ENCODE data around the gene UQCR10.
A peak's percentile ranks its signal among the peaks of the same experiment; 100 is the strongest.

The UQCR10 gene

DNA sequence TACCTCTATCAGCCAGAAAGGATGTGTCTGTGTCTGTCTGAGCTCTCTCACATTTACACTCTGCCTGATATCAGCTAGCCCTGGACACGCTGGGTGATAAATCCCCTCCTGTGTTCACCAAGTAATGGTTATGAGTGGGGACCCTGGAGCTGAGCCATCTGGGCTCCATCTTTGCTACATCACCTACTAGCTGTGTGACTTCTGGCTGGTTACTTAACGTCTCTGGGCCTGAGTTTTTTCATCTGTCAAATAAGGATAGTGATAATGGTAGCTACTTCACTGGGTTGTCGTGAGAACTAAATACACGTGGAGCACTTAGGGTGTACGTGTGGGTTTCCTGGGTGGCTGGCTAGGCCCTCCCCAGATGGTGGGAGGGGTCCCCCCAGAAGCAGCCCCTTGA lies 22.9 kb downstream of the UQCR10 start:
- H3K27ac Mint-ChIP-seq, result no peak overlapping the region
- H3K4me3 Mint-ChIP-seq, result no peak overlapping the region

GRCh38 chr22:29793396-29793795 lies 26.2 kb downstream of the UQCR10 start:
- Mint-ChIP-seq H3K4me3 (no peak overlapping the region), H3K4me1 (ENCODE audit: low read depth) (peaks cover 3% of the 10 kb centered on the region), H3K27me3 (no peaks in the 10 kb centered on the region), H3K36me3 (ENCODE audit: low read depth) (peaks cover 49% of the 10 kb centered on the region), H3K9me3 (no peaks in the 10 kb centered on the region), H3K27ac (no peak overlapping the region)

More for the DNA sequence above, 22.9 kb downstream of the UQCR10 start:
- Mint-ChIP-seq H3K9me3 (no peaks in the 10 kb centered on the region), H3K4me1 (ENCODE audit: low read depth) (no peaks in the 10 kb centered on the region), H3K27me3 (no peaks in the 10 kb centered on the region), H3K36me3 (ENCODE audit: low read depth) (peaks cover 38% of the 10 kb centered on the region)

GRCh38 chr22:29795663-29796062 lies 28.5 kb downstream of the UQCR10 start:
- H3K9me3 Mint-ChIP-seq, result no peaks in the 10 kb centered on the region
- no peaks in the 10 kb centered on the region for H3K27me3 Mint-ChIP-seq
- peaks cover 47% of the 10 kb centered on the region for H3K36me3 Mint-ChIP-seq (ENCODE audit: low read depth)
- no peak overlapping the region for H3K4me3 Mint-ChIP-seq
- H3K27ac Mint-ChIP-seq, result no peak overlapping the region
- H3K4me1 Mint-ChIP-seq (ENCODE audit: low read depth), result peaks cover 8% of the 10 kb centered on the region

DNA sequence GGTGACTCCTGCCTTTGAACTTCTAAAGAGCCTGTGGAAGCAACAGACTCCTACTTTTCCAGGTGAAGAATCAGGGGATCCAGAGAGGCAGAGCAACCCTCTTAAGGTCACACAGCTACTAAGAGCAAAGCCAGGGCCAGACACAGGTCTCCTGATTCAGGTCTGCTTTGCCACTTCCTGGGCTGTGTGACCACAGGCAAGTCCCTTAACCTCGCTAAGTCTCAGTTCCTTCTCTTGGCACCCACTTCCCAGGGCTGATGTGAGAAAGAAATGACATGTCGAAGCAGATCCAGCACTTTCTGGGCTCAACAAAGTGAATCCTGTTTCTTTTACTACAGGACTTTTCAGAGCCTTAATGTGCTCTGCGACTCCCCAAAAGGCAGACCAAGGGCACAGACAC lies 30.2 kb downstream of the UQCR10 start:
- Mint-ChIP-seq H3K9me3 (no peaks in the 10 kb centered on the region), H3K36me3 (ENCODE audit: low read depth) (peaks cover 53% of the 10 kb centered on the region), H3K4me3 (no peak overlapping the region)

DNA sequence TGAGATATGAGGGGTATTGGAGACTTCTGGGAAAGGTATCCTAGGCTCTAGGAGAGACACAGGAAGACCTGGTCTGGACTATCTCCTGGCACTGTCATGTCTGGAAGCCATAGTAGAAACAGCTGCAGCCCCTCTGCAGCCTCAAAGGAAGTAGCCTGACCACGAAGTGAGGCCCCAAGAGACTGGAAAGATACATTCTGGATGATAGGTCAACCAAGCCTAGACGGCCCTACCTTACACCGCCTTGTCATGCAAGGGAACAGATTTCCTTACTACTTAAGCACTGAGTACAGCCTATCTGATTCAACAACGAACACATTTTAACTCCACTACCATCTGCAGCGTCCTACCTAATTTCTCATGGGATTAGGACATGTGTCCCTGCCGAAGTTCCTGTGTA lies 31.1 kb downstream of the UQCR10 start:
- H3K36me3 Mint-ChIP-seq (ENCODE audit: low read depth), result peaks cover 48% of the 10 kb centered on the region
- H3K27me3 Mint-ChIP-seq, result no peaks in the 10 kb centered on the region
- peaks cover 8% of the 10 kb centered on the region for H3K4me1 Mint-ChIP-seq (ENCODE audit: low read depth)
- peak overlapping the region; percentile 28 for H3K27ac Mint-ChIP-seq
- H3K4me3 Mint-ChIP-seq, result no peak overlapping the region
- no peaks in the 10 kb centered on the region for H3K9me3 Mint-ChIP-seq

More for the DNA sequence above, 30.2 kb downstream of the UQCR10 start:
- Mint-ChIP-seq H3K27ac (no peak overlapping the region), H3K4me1 (ENCODE audit: low read depth) (peaks cover 8% of the 10 kb centered on the region), H3K27me3 (no peaks in the 10 kb centered on the region)

DNA sequence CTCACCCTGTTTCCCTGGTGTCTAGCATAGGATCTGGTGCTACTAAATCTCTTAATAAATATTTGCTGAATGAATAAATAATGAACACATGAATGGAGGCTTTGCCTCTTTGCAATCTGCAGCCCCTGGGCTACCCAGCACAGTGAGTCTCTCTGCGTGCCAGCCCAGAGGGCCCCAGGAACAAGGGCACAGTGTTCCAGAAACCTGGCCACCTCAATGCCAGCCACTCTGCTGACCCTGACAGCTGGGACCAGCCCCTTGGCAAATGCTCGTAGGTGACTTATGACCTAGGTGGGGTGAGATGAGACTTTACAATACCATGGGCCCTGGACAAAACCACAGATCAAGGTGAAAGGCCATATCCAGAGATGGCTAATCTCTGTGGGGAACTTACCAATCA lies 31.6 kb downstream of the UQCR10 start:
- Mint-ChIP-seq H3K4me1 (ENCODE audit: low read depth) (peaks cover 8% of the 10 kb centered on the region), H3K27ac (peak overlapping the region; percentile 28), H3K9me3 (no peaks in the 10 kb centered on the region), H3K36me3 (ENCODE audit: low read depth) (peaks cover 51% of the 10 kb centered on the region), H3K27me3 (no peaks in the 10 kb centered on the region), H3K4me3 (no peak overlapping the region)

DNA sequence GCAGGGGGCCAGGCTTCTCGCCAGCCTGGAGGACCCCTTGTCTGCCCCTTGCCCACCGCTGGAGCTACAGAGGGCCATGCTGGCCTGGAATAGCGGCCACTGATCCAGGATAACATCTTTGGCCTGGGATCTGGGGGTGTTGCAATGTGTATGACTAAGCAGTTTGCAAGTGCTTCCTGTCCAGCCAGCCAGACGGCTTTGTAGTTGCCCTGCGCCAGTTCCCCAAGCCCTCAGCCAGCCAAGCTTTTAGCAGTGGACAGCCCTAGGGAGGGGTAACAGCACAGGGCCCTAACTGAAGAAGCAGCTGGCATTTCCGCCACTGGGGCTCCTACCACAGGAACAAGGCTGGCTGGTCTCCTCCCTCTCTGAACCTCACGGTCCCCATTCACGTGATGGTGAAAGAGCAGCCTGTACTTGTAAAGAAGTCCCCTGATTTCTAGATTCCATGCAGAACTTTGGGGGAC lies 32.1 kb downstream of the UQCR10 start:
- no peak overlapping the region for H3K4me3 Mint-ChIP-seq
- H3K4me1 Mint-ChIP-seq (ENCODE audit: low read depth), result peaks cover 8% of the 10 kb centered on the region
- H3K27me3 Mint-ChIP-seq, result no peaks in the 10 kb centered on the region
- H3K36me3 Mint-ChIP-seq (ENCODE audit: low read depth), result peaks cover 51% of the 10 kb centered on the region
- no peaks in the 10 kb centered on the region for H3K9me3 Mint-ChIP-seq
- H3K27ac Mint-ChIP-seq, result peak overlapping the region; percentile 28

GRCh38 chr22:29801153-29801552 lies 34.0 kb downstream of the UQCR10 start:
- Mint-ChIP-seq H3K9me3 (no peaks in the 10 kb centered on the region), H3K36me3 (ENCODE audit: low read depth) (peaks cover 47% of the 10 kb centered on the region), H3K27me3 (no peaks in the 10 kb centered on the region), H3K4me3 (no peak overlapping the region), H3K4me1 (ENCODE audit: low read depth) (peaks cover 8% of the 10 kb centered on the region), H3K27ac (no peak overlapping the region)

DNA sequence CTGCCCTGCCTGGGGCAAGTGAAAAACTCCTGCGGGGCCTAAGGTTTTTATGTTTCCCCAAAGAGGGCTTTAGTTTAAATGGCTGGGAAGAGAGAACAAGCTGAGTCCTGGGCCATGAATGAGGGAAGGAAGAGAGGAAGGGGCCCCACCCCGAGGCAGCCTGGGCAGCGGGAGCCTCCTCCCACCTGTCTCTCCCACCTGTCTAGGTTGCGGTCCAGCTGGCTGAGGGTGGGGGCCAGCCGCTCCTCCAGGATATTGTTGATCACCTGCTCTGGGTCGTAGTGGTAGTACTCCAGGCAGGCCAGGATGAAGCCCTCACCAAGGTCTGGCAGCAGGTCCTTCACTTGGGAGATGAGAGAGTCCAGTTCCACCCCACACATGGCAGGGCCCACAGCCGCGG lies 34.6 kb downstream of the UQCR10 start:
- no peak overlapping the region for H3K27ac Mint-ChIP-seq
- peaks cover 47% of the 10 kb centered on the region for H3K36me3 Mint-ChIP-seq (ENCODE audit: low read depth)
- no peak overlapping the region for H3K4me3 Mint-ChIP-seq
- H3K27me3 Mint-ChIP-seq, result no peaks in the 10 kb centered on the region
- H3K9me3 Mint-ChIP-seq, result no peaks in the 10 kb centered on the region
- H3K4me1 Mint-ChIP-seq (ENCODE audit: low read depth), result peaks cover 8% of the 10 kb centered on the region

DNA sequence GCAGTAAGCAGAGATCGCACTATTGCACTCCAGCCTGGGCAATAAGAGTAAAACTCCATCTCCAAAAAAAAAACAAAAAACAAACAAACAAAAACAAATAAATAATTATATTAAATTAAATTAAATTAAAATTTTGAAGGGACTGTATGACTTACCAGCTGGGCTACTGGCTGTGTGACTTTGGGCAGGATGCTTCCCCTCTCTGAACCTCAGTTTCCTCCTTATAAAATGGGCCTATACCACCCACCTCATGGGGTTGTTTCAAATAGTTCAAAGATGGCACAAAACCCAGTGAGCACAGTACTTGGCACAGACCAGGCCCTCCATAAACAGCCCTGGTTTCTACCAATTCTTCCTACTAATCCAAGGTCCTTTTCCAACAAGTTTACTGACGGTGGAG lies 36.0 kb downstream of the UQCR10 start:
- Mint-ChIP-seq H3K4me3 (no peak overlapping the region), H3K27me3 (no peaks in the 10 kb centered on the region), H3K27ac (no peak overlapping the region), H3K36me3 (ENCODE audit: low read depth) (peaks cover 53% of the 10 kb centered on the region), H3K4me1 (ENCODE audit: low read depth) (peaks cover 7% of the 10 kb centered on the region), H3K9me3 (no peaks in the 10 kb centered on the region)

DNA sequence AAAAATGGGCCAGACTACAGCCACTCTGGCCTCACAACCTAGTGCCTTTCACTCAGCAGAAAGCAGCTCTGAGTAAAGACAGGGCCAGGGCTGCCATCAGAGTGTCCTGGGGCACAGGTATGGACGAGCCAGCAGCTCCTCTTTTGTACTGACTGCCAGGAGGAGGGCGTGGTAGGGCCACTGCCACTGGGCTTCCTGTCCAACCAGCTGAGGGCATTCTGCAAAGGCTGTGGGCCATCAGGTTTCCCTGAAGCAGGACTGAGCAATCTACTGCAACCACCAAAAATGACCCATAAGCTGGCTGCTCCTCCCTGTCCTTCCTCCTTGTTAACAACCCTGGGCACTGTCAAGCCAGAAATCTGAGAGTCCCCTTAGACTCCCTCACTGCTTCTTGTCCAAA lies 37.8 kb downstream of the UQCR10 start:
- Mint-ChIP-seq H3K4me3 (no peak overlapping the region), H3K27me3 (no peaks in the 10 kb centered on the region), H3K36me3 (ENCODE audit: low read depth) (peaks cover 52% of the 10 kb centered on the region), H3K9me3 (no peaks in the 10 kb centered on the region), H3K27ac (no peak overlapping the region), H3K4me1 (ENCODE audit: low read depth) (no peaks in the 10 kb centered on the region)

GRCh38 chr22:29806196-29806595 lies 39.0 kb downstream of the UQCR10 start:
- Mint-ChIP-seq H3K36me3 (ENCODE audit: low read depth) (peaks cover 49% of the 10 kb centered on the region), H3K27ac (no peak overlapping the region), H3K9me3 (no peaks in the 10 kb centered on the region), H3K4me3 (no peak overlapping the region), H3K27me3 (no peaks in the 10 kb centered on the region), H3K4me1 (ENCODE audit: low read depth) (no peaks in the 10 kb centered on the region)

DNA sequence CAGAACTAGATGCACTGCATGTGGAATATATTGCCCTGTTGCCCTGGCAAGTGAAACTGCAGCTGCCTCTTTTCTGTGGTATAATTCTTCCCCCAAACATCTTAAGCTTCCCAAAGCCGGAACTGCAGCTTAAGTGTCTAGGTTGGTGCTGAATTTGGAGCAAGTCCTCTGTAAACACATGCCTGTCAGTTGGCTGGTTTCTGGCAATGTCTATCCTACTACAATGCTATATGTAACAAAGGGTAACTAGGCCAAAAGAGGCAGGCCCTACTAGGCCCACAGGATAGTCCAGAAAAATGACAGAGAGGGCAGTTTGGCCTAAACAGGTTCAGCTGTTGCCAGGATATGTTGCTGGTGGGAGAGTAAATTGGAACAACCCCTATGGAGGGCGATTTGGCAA lies 43.0 kb downstream of the UQCR10 start:
- Mint-ChIP-seq H3K9me3 (no peaks in the 10 kb centered on the region), H3K27ac (peak overlapping the region; percentile 10), H3K4me3 (no peak overlapping the region), H3K4me1 (ENCODE audit: low read depth) (no peaks in the 10 kb centered on the region), H3K36me3 (ENCODE audit: low read depth) (peaks cover 74% of the 10 kb centered on the region), H3K27me3 (no peaks in the 10 kb centered on the region)

GRCh38 chr22:29811377-29811776 lies 44.2 kb downstream of the UQCR10 start:
- Mint-ChIP-seq H3K36me3 (ENCODE audit: low read depth) (peaks cover 70% of the 10 kb centered on the region), H3K9me3 (no peaks in the 10 kb centered on the region), H3K4me3 (no peak overlapping the region), H3K27ac (no peak overlapping the region), H3K4me1 (ENCODE audit: low read depth) (no peaks in the 10 kb centered on the region), H3K27me3 (no peaks in the 10 kb centered on the region)

- Mint-ChIP-seq H3K27me3 (no peaks in the 10 kb centered on the region), H3K36me3 (ENCODE audit: low read depth) (peaks cover 59% of the 10 kb centered on the region), H3K27ac (no peak overlapping the region), H3K4me3 (no peak overlapping the region), H3K9me3 (no peaks in the 10 kb centered on the region), H3K4me1 (ENCODE audit: low read depth) (no peaks in the 10 kb centered on the region)
Measured at GRCh38 chr22:29813126-29813525, 46.0 kb downstream of the UQCR10 start.

DNA sequence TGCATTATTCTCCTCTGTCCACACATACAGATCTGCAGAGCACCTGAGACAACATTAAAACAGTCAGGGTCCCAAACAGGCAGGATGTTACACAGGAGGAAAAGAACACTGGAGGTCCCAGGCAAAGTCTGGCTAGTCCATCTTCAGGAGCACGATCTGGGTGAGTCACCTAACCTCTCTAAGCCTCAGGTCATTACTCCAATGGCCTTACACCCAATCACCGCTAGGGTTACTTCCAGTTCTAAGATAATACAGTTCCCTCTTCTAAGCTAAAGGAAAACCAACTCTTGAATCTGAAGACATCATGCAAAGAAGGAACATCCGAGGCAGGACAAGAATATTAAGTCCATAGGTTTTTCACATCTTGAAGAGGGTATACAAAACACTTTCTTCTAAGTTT lies 46.4 kb downstream of the UQCR10 start:
- no peak overlapping the region for H3K27ac Mint-ChIP-seq
- no peaks in the 10 kb centered on the region for H3K4me1 Mint-ChIP-seq (ENCODE audit: low read depth)
- H3K4me3 Mint-ChIP-seq, result no peak overlapping the region
- H3K27me3 Mint-ChIP-seq, result no peaks in the 10 kb centered on the region
- peaks cover 59% of the 10 kb centered on the region for H3K36me3 Mint-ChIP-seq (ENCODE audit: low read depth)
- no peaks in the 10 kb centered on the region for H3K9me3 Mint-ChIP-seq

All from stimulated activated naive CD8-positive, alpha-beta T cell treated with anti-CD3 and anti-CD28 coated beads, Interleukin-15, Interleukin-2, amounts not matched to agents 100 ng/mL and 50 ng/mL, for 24 hours (primary cell).